ENCODE data around the gene RBPJ.

GRCh38 chr4:26402458-26402857, 81.6 kb downstream of the RBPJ start:
- TF ChIP-seq, protein P1, sequence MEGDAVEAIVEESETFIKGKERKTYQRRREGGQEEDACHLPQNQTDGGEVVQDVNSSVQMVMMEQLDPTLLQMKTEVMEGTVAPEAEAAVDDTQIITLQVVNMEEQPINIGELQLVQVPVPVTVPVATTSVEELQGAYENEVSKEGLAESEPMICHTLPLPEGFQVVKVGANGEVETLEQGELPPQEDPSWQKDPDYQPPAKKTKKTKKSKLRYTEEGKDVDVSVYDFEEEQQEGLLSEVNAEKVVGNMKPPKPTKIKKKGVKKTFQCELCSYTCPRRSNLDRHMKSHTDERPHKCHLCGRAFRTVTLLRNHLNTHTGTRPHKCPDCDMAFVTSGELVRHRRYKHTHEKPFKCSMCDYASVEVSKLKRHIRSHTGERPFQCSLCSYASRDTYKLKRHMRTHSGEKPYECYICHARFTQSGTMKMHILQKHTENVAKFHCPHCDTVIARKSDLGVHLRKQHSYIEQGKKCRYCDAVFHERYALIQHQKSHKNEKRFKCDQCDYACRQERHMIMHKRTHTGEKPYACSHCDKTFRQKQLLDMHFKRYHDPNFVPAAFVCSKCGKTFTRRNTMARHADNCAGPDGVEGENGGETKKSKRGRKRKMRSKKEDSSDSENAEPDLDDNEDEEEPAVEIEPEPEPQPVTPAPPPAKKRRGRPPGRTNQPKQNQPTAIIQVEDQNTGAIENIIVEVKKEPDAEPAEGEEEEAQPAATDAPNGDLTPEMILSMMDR (conservative IDR thresholded peaks at IDR 0.05; ENCODE audit: low read length), result no peak
- TF ChIP-seq EZH2phosphoT487 (IDR thresholded peaks at IDR 0.05; ENCODE audit: borderline replicate concordance), result no peak

All from Loucy (cell line).